Activated T-cell treated with anti-CD3 and anti-CD28 coated beads, Interleukin-2, amount 50 U/mL, for 4 hours (primary cell): ENCODE data around the gene TRAM2. TPM values are rescaled to one million over a fixed set of nuclear protein-coding genes. Genes with fewer than 3 reads are reported as not detected.

Experiments used
- ATAC-seq, 2 donors: fragments of 200-7000 bp; cut with Tn5 transposase; one replicate each; pipeline ENCODE4 v1.10.0; 2021
- DNase-seq: peaks from one replicate; pipeline ENCODE4 v3.0.0-alpha.2; 2020
- H3K27me3 Mint-ChIP-seq: one replicate; pipeline ENCODE4 v1.8.0; 2021; ENCODE audit warnings: low read depth, mixed read lengths
- H3K36me3 Mint-ChIP-seq: one replicate; pipeline ENCODE4 v1.8.0; 2022; ENCODE audit warnings: mixed read lengths; ENCODE audit not compliant: insufficient read depth
- H3K4me1 Mint-ChIP-seq: one replicate; pipeline ENCODE4 v1.8.0; 2021; ENCODE audit warnings: low read depth, mixed read lengths
- H3K4me3 Mint-ChIP-seq: one replicate; pipeline ENCODE4 v1.8.0; 2021; ENCODE audit warnings: mild to moderate bottlenecking, moderate library complexity, mixed read lengths
- H3K9me3 Mint-ChIP-seq: one replicate; pipeline ENCODE4 v1.8.0; 2021; ENCODE audit warnings: mixed read lengths
- total RNA-seq, 3 donors: library from RNA; stranded (reverse); gene quantifications; one replicate each; pipeline ENCODE4 v1.2.1, GENCODE V29; 2021

The TRAM2 gene
- total RNA-seq: 1 to 10 TPM; 1.6 to 2.9 (median 2.4) TPM

- ATAC-seq: peak; percentile 74 to 76
- Mint-ChIP-seq H3K4me3 (peak within 1 kb of the TSS; percentile 82), H3K27me3 (no peaks in the 10 kb centered on the region)
Observed at GRCh38 chr6:52577022-52577777, at the start of gene TRAM2. TRAM2 (minus strand) TSS chr6:52577060; CDS start chr6:52576915, 145 bp downstream.

DNA sequence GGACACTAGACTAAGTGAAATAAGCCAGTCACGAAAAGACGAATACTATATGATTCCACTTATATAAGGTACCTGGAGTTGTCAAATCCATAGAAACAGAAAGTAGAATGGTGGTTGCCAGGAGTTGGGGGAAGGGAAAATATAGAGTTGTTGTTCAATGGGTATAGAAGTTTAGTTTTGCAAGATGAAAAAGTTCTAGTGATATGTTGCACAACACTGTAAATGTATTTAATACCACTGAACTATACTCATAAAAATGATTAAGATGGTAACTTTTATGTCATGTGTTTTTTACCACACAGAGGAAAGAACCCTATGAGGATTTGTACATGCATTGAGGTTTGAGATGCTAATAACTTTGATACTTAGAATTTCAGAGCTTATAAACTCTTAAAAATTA is 46.0 kb upstream of the TRAM2 start:
- H3K4me3 Mint-ChIP-seq: no peak overlapping the region
- H3K36me3 Mint-ChIP-seq: no peaks in the 10 kb centered on the region
- no peaks in the 10 kb centered on the region for H3K4me1 Mint-ChIP-seq
- ATAC-seq (no peak), DNase-seq (no peak)
- no peaks in the 10 kb centered on the region for H3K9me3 Mint-ChIP-seq
- H3K27me3 Mint-ChIP-seq: peaks cover 9% of the 10 kb centered on the region

More at GRCh38 chr6:52577022-52577777, at the start of gene TRAM2:
- Mint-ChIP-seq H3K9me3 (no peaks in the 10 kb centered on the region), H3K36me3 (no peaks in the 10 kb centered on the region), H3K4me1 (peaks cover 42% of the 10 kb centered on the region)
- peak; percentile 74 for DNase-seq

DNA sequence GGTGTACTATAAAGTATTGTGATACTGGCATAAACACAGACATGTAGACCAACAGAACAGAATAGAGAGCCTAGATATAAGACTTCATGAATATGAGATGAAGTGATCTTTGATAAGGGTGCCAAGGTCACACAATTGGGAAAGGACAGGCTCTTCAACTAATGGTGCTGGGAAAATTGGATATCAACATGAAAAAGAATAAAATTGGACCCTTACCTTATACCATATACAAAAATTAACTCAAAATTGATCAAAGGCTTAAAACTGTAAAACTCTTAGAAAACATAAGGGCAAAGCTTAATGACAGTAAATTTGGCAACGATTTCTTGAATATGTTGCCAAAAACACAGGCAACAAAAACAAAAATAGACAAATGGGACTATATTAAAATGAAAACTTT is 44.8 kb upstream of the TRAM2 start:
- Mint-ChIP-seq H3K36me3 (no peaks in the 10 kb centered on the region), H3K4me1 (no peaks in the 10 kb centered on the region), H3K4me3 (no peak overlapping the region), H3K27me3 (peaks cover 9% of the 10 kb centered on the region), H3K9me3 (no peaks in the 10 kb centered on the region)
- ATAC-seq (no peak), DNase-seq (no peak)

DNA sequence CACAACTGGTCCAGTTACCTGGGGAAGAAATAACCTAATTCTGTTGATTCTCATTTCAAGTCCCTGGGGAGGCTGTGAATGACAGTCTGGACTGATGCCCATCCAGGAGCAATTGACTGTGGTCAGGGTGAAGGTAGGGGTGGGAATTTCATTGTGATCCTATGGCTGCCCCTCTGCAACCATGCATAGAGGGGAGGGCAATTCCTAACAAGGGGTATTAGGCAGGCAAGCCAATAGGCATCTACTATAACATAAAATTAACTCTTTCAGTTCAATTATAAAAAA is 44.0 kb upstream of the TRAM2 start:
- Mint-ChIP-seq H3K4me1 (no peaks in the 10 kb centered on the region), H3K4me3 (no peak overlapping the region), H3K27me3 (peaks cover 9% of the 10 kb centered on the region), H3K9me3 (no peaks in the 10 kb centered on the region), H3K36me3 (no peaks in the 10 kb centered on the region)
- no peak for DNase-seq
- no peak for ATAC-seq

- DNase-seq (no peak), ATAC-seq (no peak)
- Mint-ChIP-seq H3K36me3 (no peaks in the 10 kb centered on the region), H3K4me1 (no peaks in the 10 kb centered on the region), H3K27me3 (peaks cover 9% of the 10 kb centered on the region), H3K9me3 (no peaks in the 10 kb centered on the region), H3K4me3 (no peak overlapping the region)
Observed at GRCh38 chr6:52620055-52620905, 43.4 kb upstream of the TRAM2 start.

DNA sequence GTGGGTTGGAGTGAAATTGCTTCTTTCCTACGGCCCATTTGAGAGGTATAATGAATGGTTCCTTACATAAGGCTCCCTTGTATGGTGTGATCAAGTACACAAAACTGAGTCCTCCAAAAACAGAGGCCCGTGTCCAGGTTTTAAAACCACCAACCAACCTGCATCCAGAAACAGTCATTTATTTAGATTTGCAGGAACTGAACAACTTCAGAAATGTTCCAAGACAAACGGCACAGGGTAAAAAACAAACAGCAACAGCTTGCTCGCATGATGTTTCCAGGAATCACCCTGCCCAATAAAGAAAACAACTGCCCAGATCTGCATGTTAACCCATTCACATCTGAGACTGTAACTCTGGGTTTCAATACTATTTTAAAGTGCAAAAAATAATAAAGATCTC is 40.2 kb upstream of the TRAM2 start:
- no peak overlapping the region for H3K4me3 Mint-ChIP-seq
- H3K27me3 Mint-ChIP-seq: peaks cover 12% of the 10 kb centered on the region
- ATAC-seq (no peak), DNase-seq (no peak)
- H3K4me1 Mint-ChIP-seq: no peaks in the 10 kb centered on the region
- no peaks in the 10 kb centered on the region for H3K36me3 Mint-ChIP-seq
- H3K9me3 Mint-ChIP-seq: no peaks in the 10 kb centered on the region

- H3K4me3 Mint-ChIP-seq: no peak overlapping the region
- peaks cover 10% of the 10 kb centered on the region for H3K27me3 Mint-ChIP-seq
- no peaks in the 10 kb centered on the region for H3K9me3 Mint-ChIP-seq
- no peak for ATAC-seq
- no peaks in the 10 kb centered on the region for H3K36me3 Mint-ChIP-seq
- DNase-seq: no peak
- H3K4me1 Mint-ChIP-seq: no peaks in the 10 kb centered on the region
Observed at GRCh38 chr6:52616059-52616690, 39.3 kb upstream of the TRAM2 start.

DNA sequence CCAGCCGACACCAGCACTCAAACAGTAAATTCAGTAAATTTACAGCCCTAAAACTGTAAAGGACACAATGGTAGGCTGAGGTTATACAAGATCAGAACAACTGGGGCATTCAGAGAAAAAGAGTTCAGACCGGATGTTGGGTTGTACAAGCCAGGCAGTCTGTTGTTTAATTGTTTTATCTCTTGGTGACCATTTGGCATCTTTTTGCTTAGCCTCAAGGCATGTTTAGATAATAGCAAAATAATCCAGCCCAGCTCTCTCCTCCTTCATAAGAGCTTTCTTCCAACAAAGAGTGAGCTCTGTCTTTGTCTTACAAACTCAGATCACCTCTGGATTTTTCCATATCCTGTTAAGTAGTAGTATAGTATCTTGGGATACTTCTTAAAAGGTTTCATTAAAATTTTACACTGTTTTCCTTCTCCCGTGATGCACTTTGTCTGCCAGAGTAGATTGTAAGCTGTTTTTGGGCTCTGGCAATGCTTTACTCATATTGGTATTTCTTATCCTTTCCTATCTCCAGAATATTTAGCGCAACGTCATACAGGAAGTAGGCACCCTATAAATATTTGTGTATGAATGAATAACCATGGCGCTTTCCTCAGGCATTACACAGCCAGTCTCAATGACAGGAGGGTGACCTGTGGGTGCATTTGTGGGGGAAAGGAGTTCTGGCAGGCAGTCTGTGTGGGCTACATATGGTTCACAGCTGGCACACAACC is 35.6 kb upstream of the TRAM2 start:
- no peaks in the 10 kb centered on the region for H3K4me1 Mint-ChIP-seq
- H3K4me3 Mint-ChIP-seq: no peak overlapping the region
- peaks cover 3% of the 10 kb centered on the region for H3K9me3 Mint-ChIP-seq
- DNase-seq: no peak
- no peaks in the 10 kb centered on the region for H3K36me3 Mint-ChIP-seq
- H3K27me3 Mint-ChIP-seq: peaks cover 6% of the 10 kb centered on the region
- ATAC-seq: no peak

GRCh38 chr6:52611833-52612232 is 35.0 kb upstream of the TRAM2 start:
- ATAC-seq (no peak), DNase-seq (no peak)
- H3K4me3 Mint-ChIP-seq: no peak overlapping the region
- no peaks in the 10 kb centered on the region for H3K36me3 Mint-ChIP-seq
- H3K27me3 Mint-ChIP-seq: peaks cover 6% of the 10 kb centered on the region
- H3K9me3 Mint-ChIP-seq: peaks cover 3% of the 10 kb centered on the region
- no peaks in the 10 kb centered on the region for H3K4me1 Mint-ChIP-seq

GRCh38 chr6:52610745-52611355 is 34.0 kb upstream of the TRAM2 start:
- peaks cover 6% of the 10 kb centered on the region for H3K27me3 Mint-ChIP-seq
- DNase-seq (no peak), ATAC-seq (no peak)
- no peaks in the 10 kb centered on the region for H3K4me1 Mint-ChIP-seq
- H3K36me3 Mint-ChIP-seq: no peaks in the 10 kb centered on the region
- H3K4me3 Mint-ChIP-seq: no peak overlapping the region
- H3K9me3 Mint-ChIP-seq: peaks cover 3% of the 10 kb centered on the region

- DNase-seq (no peak), ATAC-seq (no peak)
- peaks cover 6% of the 10 kb centered on the region for H3K27me3 Mint-ChIP-seq
- no peak overlapping the region for H3K4me3 Mint-ChIP-seq
- peaks cover 3% of the 10 kb centered on the region for H3K9me3 Mint-ChIP-seq
- no peaks in the 10 kb centered on the region for H3K4me1 Mint-ChIP-seq
- no peaks in the 10 kb centered on the region for H3K36me3 Mint-ChIP-seq
Observed at GRCh38 chr6:52610011-52610410, 33.2 kb upstream of the TRAM2 start.

DNA sequence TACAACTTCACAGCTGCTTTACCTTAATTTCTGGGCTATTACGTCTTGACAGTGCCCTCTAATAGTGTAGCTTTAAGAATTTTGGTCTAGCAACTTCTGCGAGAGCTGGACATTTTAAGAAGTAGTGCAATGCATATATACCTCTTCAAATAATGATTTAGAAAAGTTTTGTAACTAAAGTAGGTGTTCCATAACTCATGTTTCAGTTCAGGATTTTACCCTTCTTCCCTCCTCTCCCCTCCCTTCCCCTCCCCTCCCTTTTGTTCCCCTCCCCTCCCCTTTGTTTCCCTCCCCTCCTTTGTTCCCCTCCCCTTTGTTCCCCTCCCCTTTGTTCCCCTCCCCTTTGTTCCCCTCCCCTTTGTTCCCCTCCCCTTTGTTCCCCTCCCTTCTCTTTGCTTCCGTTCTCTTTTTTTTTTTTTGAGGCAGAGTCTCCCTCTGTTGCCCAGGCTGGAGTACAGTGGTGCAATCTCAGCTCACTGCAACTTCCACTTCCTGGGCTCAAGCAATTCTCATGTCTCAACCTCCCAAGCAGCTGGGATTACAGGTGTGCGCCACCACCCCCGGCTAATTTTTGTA is 28.8 kb upstream of the TRAM2 start:
- H3K27me3 Mint-ChIP-seq: peaks cover 2% of the 10 kb centered on the region
- no peaks in the 10 kb centered on the region for H3K36me3 Mint-ChIP-seq
- H3K4me1 Mint-ChIP-seq: no peaks in the 10 kb centered on the region

GRCh38 chr6:52603000-52603795 is 26.3 kb upstream of the TRAM2 start:
- no peak for ATAC-seq
- no peaks in the 10 kb centered on the region for H3K27me3 Mint-ChIP-seq
- DNase-seq: no peak
- H3K4me3 Mint-ChIP-seq: no peak overlapping the region
- H3K36me3 Mint-ChIP-seq: no peaks in the 10 kb centered on the region
- no peaks in the 10 kb centered on the region for H3K4me1 Mint-ChIP-seq
- H3K9me3 Mint-ChIP-seq: no peaks in the 10 kb centered on the region

More for the DNA sequence above, 28.8 kb upstream of the TRAM2 start:
- DNase-seq (no peak), ATAC-seq (no peak)
- H3K9me3 Mint-ChIP-seq: peaks cover 3% of the 10 kb centered on the region
- no peak overlapping the region for H3K4me3 Mint-ChIP-seq
